NCI-H460 (cell line): ENCODE measurements around the gene TEKTIP1. TPM values are rescaled to one million over a fixed set of nuclear protein-coding genes. Genes with fewer than 3 reads are reported as not detected.

Source experiments
- DNase-seq: peaks from one replicate; pipeline ENCODE4 v3.0.0-alpha.2; 2016; ENCODE audit warnings: low read depth; ENCODE audit errors: extremely low read depth
- polyA plus RNA-seq: library from polyadenylated mRNA; depleted of rRNA; stranded (reverse); fragments of >200 nt; gene quantifications from 2 replicates; pipeline ENCODE4 v1.2.3, GENCODE V29; 2014; cell fraction: nucleus; rRNA removed
- total RNA-seq: library from RNA; depleted of rRNA; stranded (reverse); fragments of >200 nt; shearing (Covaris generic); gene quantifications from 2 replicates; pipeline ENCODE4 v1.2.3, GENCODE V29; 2014; rRNA removed

The TEKTIP1 gene
- total RNA-seq, result not detected in 2 replicates
- not detected in 2 replicates for polyA plus RNA-seq

DNA sequence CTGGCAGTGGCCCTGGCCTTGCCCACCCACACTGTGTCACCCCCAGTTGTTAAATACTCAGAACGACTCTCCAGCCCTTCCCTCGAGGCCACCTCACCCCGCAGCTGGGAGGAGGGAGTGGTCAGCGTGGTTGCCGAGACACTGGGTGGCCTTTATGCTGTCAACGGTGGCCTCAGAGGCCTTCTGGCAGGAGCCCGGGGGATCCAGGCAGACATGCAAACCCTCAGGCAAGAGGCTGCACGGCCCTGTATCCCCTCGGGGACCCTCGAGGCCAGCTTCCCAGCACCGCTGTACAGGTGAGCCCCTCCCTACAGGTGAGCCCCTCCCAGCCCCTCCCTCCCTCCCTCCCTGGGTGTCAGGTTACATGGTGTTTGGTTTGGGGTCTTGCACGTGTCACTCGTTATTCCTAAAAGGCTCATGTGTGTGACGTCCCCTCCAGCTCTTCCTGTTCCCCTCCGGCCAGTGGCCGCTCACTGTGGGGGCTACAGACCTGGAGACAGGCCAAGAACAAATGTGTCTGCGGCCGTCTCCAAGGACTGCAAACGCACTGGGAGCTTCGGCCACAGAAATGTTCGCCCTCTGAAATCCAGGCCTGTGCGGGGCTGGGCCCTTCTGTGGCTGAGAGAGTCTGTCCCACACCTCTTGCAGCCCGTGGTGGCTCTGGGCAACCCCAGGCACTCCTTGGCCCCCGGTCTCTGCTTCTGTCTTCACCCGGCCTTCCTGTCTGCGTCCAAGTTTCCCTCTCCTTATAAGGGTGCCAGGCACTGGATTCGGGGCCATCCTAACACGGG lies at the start of gene TEKTIP1:
TSS of gene TEKTIP1 (plus strand) at position 210 of the 791 bp plus-strand sequence. CDS start at position 214, 4 bp downstream.
- no peak for DNase-seq

DNA sequence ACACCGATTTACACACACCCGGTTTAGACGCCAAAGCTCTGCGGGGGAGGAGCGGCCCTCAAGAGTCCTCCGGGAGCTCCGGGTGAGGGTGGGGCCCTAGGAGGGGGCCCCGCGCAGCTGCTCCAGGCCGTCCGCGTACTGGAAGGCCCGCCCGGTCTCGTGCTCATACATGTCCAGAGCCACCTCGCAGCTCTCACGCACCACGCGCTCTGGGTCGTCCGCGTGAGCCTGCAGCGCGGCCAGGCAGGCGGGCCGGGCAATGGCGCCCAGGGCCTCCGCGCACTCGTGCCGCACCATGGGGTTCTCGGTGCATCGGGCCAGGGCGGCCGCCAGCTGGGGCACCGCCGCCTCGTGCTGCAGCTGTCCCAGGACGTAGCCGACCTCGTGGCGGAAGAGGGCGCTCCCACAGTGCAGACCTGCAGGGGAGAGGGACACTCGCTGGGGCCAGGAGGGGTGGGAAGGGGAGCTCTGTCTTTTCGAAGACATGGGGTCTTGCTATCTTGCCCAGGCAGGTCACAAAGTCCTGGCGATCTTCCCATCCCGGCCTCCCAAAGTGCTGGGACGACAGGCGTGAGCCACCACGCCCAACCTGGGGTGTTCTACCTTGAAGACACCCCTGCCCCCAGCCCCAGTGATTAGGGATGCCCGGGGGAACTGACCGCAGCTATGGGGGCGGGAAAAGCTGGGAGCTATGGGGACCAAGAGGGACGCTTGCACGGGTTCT lies 47.4 kb upstream of the TEKTIP1 start:
- no peak for DNase-seq

DNA sequence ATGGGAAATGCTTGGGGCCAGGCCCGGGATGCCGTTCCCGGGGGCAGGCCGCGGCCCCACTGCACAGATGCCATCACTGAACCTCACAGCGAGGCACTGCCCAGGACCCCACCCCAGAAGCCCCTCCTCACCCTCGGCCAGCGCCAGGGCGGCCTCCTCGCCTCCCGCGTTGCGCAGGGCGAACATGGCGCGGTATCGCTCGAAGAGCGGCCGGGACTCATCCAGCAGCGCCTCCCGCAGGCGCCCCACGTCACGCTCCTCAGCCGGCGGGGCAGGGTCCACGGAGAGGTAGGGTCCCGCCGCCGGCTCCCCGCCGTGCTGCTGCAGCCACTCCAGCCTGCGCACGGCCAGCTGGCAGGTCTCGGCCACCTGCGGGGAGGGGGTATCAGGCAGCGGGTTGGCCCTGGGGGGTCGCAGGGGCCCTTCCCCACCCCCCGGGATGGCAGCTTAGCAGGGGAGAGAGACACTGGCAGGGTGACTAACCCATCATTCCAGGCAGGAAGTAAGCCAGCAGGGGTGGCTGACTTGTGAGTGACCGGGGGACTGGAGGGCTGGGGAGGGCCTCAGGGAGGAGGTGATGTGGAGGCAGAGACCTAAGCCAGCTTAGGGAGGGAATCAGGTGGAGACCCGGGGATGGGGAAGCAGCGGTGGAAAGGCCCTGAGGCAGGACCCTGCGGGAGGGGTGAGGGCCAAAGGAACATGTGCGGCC lies 46.7 kb upstream of the TEKTIP1 start:
- no peak for DNase-seq

DNA sequence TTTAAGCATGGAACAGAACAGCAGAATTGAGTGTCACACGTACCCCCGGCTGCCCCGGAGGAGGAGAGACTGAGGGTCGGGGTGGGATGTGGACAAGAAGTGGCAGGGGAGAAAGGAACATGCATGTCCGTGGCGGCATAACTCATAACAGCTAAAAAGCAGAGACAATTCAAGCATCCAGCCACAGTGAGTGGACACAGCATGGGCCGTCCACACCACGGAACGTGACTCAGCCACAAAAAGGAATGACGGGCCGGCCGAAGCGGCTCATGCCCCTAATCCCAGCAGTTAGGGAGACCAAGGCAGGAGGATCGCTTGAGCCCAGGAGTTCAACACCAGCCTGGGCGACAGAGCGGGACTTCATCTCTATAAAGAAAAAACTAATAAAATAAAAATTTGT lies 46.1 kb upstream of the TEKTIP1 start:
- DNase-seq, result no peak

DNA sequence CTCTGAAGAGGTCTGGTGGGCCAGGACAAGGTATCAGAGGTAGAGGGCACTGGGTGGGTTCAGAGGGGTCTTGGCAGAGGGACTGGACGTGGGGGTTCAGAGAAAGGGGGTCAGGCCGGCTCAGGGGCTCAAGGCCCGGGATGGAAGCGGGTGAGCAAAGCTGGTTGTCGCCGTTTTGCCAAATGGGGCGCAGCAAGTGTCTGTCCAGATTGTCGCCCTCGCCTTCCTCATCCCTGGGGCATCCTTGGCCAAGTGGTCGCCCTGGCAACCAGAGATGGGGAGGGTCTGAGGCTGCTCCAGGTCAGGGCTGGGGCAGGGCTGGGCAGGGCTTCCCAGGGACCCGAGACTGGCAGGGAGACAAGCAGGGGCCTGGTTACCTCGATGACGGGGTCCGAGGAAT lies 45.3 kb upstream of the TEKTIP1 start:
- no peak for DNase-seq

DNA sequence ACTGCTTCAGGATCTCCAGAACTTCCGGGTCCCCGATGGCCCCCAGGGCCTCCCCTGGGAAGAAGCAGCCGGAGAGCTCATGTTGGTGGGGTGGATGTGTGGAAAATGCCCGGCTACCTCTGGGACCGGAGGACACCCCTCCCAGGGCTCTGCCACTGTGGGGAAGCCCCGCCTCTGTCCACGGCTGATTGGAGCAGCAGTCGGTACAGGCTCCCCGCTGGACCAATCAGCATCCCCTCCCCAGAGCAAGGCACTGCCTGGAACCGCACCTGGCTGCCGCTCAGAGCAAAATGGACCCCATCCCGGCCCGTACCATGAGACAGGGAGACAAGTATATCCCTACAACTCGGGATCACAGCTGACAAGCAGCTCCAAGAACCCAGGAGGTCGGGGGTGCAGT lies 44.9 kb upstream of the TEKTIP1 start:
- no peak for DNase-seq

DNA sequence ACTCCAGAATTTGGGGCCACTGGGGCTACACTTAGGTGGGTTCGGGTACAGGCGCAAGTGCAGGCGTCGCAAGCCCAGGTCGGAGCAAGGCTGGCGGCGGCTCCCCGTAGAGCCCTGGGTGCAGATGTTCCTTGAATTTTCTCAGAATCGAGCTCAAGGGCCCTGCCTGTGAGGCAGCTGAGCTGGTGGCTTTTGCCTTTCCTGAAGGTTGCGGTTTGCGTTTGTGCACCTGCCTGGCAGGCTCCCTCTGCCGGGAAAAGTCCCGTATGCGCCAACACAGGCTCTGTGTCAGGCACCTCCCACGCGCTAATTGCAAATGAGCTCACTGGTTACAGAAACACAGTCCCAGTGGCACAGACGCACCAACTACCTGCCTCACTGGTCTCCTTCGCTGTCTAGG lies 44.4 kb upstream of the TEKTIP1 start:
- no peak for DNase-seq

DNA sequence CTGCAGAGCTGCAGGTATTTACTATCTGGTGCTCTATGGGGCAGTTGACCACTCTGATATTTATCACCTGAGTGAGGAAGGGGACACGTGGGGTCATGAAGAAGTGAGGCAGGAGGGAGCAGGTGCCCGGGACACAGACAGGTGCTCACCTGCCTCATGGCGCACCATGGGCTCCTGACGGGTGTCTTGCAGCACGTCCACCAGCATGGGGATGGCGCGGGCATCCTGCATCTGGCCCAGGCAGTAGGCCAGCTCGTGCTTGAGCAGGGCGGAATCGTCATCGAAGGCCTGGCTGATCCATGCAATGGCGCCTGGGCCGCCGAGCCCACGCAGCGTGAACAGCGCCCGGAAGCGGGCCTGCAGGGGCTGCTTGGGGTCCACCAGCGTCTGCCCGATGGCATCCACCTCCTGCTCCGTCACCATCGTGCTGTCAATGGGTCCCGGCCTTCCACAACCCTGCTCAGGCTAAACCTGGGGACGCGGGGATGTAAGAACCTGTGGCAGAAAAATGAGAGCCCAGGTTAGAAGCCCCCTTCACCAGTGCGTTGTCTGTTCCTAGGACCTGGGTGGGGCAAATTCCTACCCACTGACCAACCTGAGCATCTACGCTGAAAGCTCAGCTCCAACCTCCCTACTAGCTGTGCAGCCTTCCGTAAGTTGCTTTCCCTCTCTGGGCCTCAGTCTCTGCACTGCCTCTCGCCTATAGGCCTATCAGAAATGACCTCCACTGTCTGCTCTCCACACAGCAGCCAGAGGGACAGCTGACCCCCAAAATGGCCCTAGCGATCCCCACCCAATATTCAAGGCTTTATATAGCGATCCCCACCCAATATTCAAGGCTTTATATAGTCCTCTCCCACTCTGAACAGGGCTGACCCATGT lies 42.3 kb upstream of the TEKTIP1 start:
- DNase-seq, result no peak

DNA sequence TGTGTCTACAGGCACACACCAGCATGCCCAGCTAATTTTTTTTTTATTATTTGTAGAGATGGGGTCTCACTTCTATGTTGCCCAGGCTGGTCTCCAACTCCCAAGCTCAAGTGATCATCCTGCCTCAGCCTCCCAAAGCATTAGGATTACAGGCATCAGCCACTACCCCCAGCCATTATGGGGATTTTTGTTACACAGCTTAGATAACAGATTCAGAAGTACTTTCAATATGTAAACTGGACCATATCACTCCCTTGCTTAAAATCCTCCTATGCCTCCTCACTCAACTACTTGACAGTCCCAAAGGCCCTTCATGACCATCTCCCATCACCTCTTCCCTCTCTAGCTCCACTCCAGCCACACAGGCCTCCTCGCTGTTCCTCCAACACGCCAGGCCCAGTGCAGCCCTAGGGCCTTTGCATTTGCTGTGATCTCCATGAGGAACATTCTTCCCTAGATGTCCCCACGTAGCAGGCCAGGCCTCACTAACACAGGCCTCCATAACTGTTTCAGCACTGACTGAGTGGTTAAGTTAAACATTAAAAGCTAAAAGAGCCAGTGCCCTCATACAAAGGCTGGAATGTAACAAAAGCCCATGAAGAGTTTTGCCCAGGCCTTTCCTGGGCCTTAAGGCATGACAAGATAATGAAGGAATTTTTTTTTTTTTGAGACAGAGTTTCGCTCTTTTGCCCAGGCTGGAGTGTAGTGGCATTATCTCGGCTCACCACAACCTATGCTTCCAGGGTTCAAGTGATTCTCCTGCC lies 41.0 kb upstream of the TEKTIP1 start:
- DNase-seq, result no peak

DNA sequence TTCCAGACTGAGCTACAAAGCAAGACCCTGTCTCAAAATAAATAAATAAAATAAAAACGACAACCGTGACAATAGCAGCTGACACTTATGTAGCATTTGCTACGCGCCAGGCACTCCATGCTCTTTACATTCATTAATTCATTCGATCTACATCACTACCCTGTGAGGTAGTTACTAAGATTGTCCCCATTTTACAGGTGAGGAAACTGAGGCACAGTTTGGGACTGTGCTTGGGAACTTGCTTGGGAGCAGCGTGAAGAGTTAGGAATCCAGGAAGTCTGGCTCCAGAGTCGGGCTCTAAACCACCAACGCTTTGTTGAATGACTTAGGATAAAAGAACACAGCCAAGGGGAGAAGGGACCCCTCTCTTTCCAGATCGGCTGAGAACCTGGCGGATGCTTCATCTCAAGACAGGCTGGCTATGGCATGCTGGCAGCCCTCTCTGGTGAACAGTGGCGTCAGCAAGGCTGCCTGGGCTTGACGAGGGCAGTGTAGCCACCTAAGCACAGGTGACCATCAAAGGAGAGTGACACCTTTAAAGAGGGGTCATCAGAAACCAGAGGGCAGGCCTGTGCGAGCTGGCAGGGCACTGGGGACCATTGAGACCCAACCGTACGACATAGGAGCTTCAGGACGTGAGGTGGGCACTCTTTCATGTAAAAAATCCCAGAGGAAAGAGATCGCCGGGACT lies 39.1 kb upstream of the TEKTIP1 start:
- no peak for DNase-seq

DNA sequence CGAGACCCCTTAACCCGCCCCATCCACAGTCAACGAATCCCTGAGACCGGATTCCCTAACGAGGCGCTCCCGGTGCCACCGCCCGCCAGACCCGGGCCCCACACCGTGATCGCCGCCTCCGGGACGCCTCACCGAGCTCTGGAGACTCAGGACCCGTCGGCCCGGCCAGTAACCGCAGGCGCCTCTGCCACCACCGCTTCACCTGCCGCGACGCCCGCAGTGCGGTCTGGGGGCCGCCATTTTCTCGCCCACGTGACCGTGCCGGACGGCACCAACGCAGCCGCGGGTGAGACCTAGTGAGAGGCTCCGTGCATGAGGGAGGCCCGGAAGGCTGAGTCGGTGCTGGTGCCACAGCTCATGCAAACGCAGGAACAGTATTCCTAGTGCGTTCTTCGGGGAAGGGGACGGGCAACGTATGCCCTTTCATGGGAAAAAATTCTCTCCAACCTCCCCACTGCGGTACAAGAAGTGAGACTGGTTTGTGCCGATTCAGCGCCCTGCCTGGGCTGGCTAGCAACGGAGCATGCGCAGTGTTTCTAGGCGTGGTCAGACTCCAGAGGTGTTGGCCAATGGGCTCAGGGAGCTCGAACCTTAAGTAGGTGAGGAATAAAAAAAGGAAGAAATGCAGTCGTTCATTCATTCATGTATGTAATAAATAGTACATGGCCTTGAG lies 38.4 kb upstream of the TEKTIP1 start, which contains the start of gene DOHH:
TSS of gene DOHH (minus strand) at position 246 of the 673 bp plus-strand sequence. CDS start 3,860 bp downstream, outside the sequence.
- peak; percentile 93 for DNase-seq

DNA sequence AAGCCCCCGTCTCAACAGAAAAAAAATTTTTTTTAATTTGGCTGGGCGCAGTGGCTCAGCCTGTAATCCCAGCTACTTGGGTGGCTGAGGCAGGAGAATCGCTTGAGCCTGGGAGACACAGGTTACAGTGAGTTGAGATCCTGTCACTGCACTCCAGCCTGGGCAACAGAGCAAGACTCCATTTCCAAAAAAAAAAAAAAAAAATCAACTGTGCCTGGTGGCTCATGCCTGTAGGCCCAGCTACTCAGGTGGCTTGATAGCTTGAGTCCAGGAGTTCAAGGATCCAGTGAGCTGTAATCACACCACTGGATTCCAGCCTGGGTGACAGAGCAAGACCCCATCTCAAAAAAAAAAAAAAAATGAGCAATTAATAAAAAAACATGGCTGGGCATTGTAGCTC lies 37.2 kb upstream of the TEKTIP1 start:
- DNase-seq, result no peak

DNA sequence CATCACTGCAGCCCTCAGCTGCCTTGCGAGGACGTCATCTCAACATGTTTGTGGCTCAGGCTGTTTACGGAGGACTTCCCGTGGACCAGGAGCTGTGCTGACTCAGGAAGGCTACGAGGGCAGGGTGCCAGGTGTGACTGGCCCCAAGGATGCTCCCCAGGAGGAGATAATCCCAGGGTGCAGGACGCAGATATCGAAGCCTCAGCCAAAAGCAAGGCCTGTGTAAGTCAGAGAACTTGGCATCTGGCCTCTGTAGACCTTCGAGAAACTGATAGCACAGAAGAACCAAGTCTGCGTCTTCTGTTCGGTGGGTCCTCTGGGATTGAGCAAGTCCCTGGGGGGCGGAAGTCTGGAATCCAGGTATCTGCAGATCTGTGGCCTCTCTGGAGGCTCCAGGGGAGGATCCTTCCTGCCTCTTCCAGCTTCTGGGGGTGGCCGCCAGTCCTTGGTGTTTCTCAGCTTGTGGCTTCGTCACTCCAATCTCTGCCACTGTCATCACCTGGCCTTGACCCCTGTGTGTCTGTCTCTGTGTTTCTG lies 35.9 kb upstream of the TEKTIP1 start:
- DNase-seq, result no peak

DNA sequence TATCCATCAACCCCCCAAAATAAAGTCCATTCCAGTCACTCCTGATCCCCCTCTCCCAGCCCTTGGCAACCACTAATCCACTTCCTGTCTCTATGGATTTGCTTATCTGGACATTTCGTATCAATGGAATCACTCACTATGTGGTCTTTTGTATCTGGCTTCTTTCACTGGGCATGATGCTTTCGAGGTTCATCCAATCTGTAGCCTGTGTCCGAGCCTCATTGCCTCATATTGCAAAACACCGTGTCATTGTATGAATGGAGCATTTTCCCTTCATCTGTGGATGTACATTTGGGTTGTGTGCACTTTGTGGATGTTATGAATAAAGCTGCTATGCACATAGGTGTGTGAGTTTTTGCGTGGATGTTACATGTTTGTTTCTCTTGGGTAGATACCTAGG lies 34.2 kb upstream of the TEKTIP1 start:
- no peak for DNase-seq

DNA sequence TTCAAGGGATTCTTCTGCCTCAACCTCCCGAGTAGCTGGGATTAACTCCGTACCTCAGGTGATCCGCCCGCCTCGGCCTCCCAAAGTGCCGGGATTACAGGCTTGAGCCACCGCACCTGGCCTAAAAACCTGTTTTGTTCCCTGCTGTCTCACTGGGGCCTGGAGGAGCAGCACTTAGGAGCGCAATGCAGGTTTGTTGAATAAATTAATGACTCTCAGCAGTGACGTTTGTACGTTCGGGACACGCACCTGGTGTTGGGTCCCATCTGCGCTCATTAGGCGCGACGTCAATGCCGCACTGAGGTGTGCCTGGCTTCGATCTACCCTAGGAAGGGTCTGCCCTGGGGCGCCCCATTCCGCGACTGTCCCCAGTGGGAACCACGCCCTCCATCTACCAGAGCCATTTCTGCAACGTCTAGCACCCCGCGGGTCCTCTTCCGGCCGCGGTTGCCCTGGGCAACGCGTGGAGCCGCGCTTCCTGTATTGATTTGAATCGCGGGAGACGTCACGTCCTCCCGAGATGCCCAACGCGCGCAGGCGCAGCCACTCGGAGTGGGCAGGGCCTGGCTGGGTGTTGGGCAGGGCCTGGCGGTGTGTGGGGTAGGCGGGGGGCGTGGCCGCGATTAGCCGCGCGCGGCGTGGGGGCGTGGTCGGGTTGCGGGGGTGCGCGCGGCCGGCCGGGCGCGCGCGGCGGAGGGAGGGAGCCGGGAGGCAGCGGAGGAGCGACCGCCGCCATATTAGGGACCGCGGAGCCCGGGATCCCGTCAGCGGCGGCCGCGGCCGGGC lies 33.2 kb upstream of the TEKTIP1 start, which contains the start of gene FZR1:
TSS of gene FZR1 (plus strand) at position 714 of the 786 bp plus-strand sequence. CDS start 16,679 bp downstream, outside the sequence.
- peak; percentile 96 for DNase-seq

DNA sequence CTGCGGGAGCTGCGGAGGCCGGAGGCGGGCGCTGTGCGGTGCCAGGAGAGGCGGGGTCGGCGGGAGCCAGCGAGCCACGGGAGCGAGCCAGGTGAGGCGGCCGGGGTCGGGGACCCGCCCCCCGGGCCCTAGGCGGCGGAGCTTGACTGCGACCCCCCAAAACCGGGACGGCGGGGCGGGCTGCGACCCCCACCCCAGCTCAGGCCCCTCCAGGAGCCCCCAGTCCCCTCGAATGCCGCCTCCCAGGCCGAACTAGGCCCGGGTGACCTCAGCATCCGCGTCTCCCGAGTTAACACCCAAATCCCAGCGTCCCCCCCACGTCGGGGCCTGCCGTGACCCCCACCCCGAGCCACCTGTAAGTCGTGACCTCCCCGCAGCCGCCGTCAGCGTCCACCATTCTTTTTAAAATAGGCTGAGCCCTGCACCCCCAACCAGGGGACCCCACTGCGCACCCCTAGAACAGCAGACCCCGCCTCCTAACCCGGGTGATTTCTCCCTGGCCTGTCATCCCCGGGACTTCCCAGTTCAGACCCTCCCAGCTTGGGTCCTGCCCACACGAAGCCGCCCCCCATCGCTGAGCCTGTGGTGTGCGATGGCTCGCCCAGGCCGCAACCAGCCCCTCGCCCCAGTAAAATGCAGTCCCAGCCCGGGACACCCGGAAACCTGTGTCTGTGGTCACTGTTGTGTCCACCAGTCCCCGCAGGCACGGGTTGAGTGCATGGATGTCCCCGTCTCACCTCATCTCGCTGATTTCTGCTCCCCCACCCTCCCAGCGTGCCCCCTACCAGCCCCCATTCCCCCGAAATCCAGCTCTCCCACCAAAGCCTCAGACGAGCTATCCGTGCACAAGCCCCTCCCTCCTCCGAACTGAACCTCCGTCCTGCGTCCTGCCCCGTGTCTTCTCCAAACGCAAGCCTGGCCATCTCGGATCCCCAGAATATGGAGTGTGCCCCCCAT lies 32.3 kb upstream of the TEKTIP1 start:
- DNase-seq, result no peak
